H9 (cell line): ENCODE measurements around the gene C12orf50. TPM values are rescaled to one million over a fixed set of nuclear protein-coding genes. Genes with fewer than 3 reads are reported as not detected.

Experiments used
- DNase-seq: peaks from one replicate; pipeline ENCODE4 v3.0.0-alpha.2; 2017
- H2AFZ ChIP-seq: one replicate; pipeline ENCODE4 v1.6.1; 2013; ENCODE audit warnings: mild to moderate bottlenecking, low read length, control low read depth, moderate library complexity
- H2AK5ac ChIP-seq: 2 replicates; pipeline ENCODE4 v1.6.1; 2013; ENCODE audit warnings: low read length, control low read depth, mixed read lengths; ENCODE audit not compliant: insufficient read length
- H2BK120ac ChIP-seq: one replicate; pipeline ENCODE4 v1.6.1; 2013; ENCODE audit warnings: low read depth, mild to moderate bottlenecking, low read length, control low read depth, inconsistent platforms; ENCODE audit not compliant: poor library complexity, severe bottlenecking
- H2BK12ac ChIP-seq: 2 replicates; pipeline ENCODE4 v1.6.1; 2013; ENCODE audit warnings: low read length, control low read depth, mixed read lengths, low read depth; ENCODE audit not compliant: insufficient read length
- H2BK15ac ChIP-seq: 2 replicates; pipeline ENCODE4 v1.6.1; 2013; ENCODE audit warnings: low read depth, low read length, control low read depth
- H2BK20ac ChIP-seq: one replicate; pipeline ENCODE4 v1.6.1; 2013; ENCODE audit warnings: low read depth, mild to moderate bottlenecking, low read length, control low read depth, inconsistent platforms; ENCODE audit not compliant: poor library complexity, severe bottlenecking
- H2BK5ac ChIP-seq: 2 replicates; pipeline ENCODE4 v1.6.1; 2013; ENCODE audit warnings: low read length, control low read depth, mixed read lengths; ENCODE audit not compliant: insufficient read length
- H3K14ac ChIP-seq: 2 replicates; pipeline ENCODE4 v1.6.1; 2013; ENCODE audit warnings: low read length, control low read depth; ENCODE audit not compliant: insufficient read depth
- H3K18ac ChIP-seq: 2 replicates; pipeline ENCODE4 v1.6.1; 2013; ENCODE audit warnings: low read depth, mild to moderate bottlenecking, mixed read lengths, low read length, control low read depth; ENCODE audit not compliant: insufficient read length
- H3K23ac ChIP-seq: 2 replicates; pipeline ENCODE4 v1.6.1; 2013; ENCODE audit warnings: low read length, control low read depth, mixed read lengths, low read depth; ENCODE audit not compliant: insufficient read length
- H3K23me2 ChIP-seq: 2 replicates; pipeline ENCODE4 v1.6.1; 2013; ENCODE audit warnings: low read depth, mild to moderate bottlenecking, mixed read lengths, low read length, control low read depth; ENCODE audit not compliant: insufficient read length, poor library complexity, severe bottlenecking
- H3K27ac ChIP-seq: 2 replicates; pipeline ENCODE4 v1.5.1; 2013; ENCODE audit warnings: low read length, control low read depth, mixed read lengths, low read depth; ENCODE audit not compliant: insufficient read length
- H3K27me3 ChIP-seq: 2 replicates; pipeline ENCODE4 v1.6.1; 2013; ENCODE audit warnings: low read length, control low read depth, inconsistent platforms; ENCODE audit not compliant: insufficient read depth
- H3K4ac ChIP-seq: 2 replicates; pipeline ENCODE4 v1.6.1; 2013; ENCODE audit warnings: low read depth, mild to moderate bottlenecking, control low read depth, inconsistent platforms, low read length, moderate library complexity
- H3K4me1 ChIP-seq: 2 replicates; pipeline ENCODE4 v1.6.1; 2013; ENCODE audit warnings: low read length, control low read depth, inconsistent platforms; ENCODE audit not compliant: insufficient read depth
- H3K4me2 ChIP-seq: 2 replicates; pipeline ENCODE4 v1.6.1; 2013; ENCODE audit warnings: low read length, control low read depth, mixed read lengths; ENCODE audit not compliant: insufficient read length, insufficient read depth
- H3K56ac ChIP-seq: 2 replicates; pipeline ENCODE4 v1.6.1; 2013; ENCODE audit warnings: low read depth, mild to moderate bottlenecking, mixed read lengths, low read length, control low read depth; ENCODE audit not compliant: insufficient read length
- H3K79me1 ChIP-seq: 2 replicates; pipeline ENCODE4 v1.6.1; 2013; ENCODE audit warnings: low read depth, mild to moderate bottlenecking, moderate library complexity, low read length, control low read depth, inconsistent platforms; ENCODE audit not compliant: insufficient read depth, poor library complexity, severe bottlenecking
- H3K79me2 ChIP-seq: 2 replicates; pipeline ENCODE4 v1.6.1; 2013; ENCODE audit warnings: low read length, control low read depth, inconsistent platforms; ENCODE audit not compliant: insufficient read depth
- H3K9ac ChIP-seq: 2 replicates; pipeline ENCODE4 v1.6.1; 2013; ENCODE audit warnings: low read length, control low read depth, mixed read lengths; ENCODE audit not compliant: insufficient read length; ENCODE audit errors: extremely low read depth
- H3K9me3 ChIP-seq: one replicate; pipeline ENCODE4 v1.6.1; 2013; ENCODE audit warnings: low read depth, low read length, inconsistent platforms; ENCODE audit not compliant: control insufficient read depth
- H3T11ph ChIP-seq: one replicate; pipeline ENCODE4 v1.6.1; 2013; ENCODE audit warnings: mild to moderate bottlenecking, low read length, control low read depth, inconsistent platforms
- H4K20me1 ChIP-seq: one replicate; pipeline ENCODE4 v1.6.1; 2013; ENCODE audit not compliant: control insufficient read depth, insufficient read length, insufficient read depth
- H4K5ac ChIP-seq: 2 replicates; pipeline ENCODE4 v1.6.1; 2013; ENCODE audit warnings: low read depth, mild to moderate bottlenecking, mixed read lengths, low read length, control low read depth; ENCODE audit not compliant: insufficient read length
- H4K8ac ChIP-seq: replicated peaks from 2 replicates; pipeline ENCODE4 v1.6.1; 2013; ENCODE audit warnings: low read length, control low read depth, mixed read lengths, low read depth; ENCODE audit not compliant: insufficient read length
- H4K91ac ChIP-seq: 2 replicates; pipeline ENCODE4 v1.6.1; 2013; ENCODE audit warnings: low read depth, mild to moderate bottlenecking, moderate library complexity, mixed read lengths, low read length, control low read depth; ENCODE audit not compliant: insufficient read length
- H3K27ac Mint-ChIP-seq, 3 experiments: 2 replicates in 2 of 3; 3 replicates in 1 of 3; pipeline ENCODE4 v1.8.0; 2020 to 2021; ENCODE audit warnings: mixed read lengths in 3 of 3, mild to moderate bottlenecking in 1 of 3, moderate library complexity in 1 of 3
- H3K27me3 Mint-ChIP-seq: 2 replicates; pipeline ENCODE4 v1.8.0; 2021; ENCODE audit warnings: low read depth, mild to moderate bottlenecking, moderate library complexity, mixed read lengths
- H3K36me3 Mint-ChIP-seq, 3 experiments: 2 replicates in 2 of 3; 3 replicates in 1 of 3; pipeline ENCODE4 v1.8.0; 2020 to 2021; ENCODE audit warnings: low read depth in 3 of 3, mixed read lengths in 3 of 3; ENCODE audit not compliant: insufficient read depth in 1 of 3
- H3K4me1 Mint-ChIP-seq, 2 experiments: 2 replicates each; pipeline ENCODE4 v1.8.0; 2020; ENCODE audit warnings: mixed read lengths in 2 of 2
- H3K4me3 Mint-ChIP-seq, 2 experiments: 2 replicates in 1 of 2; 3 replicates in 1 of 2; pipeline ENCODE4 v1.8.0; 2020 to 2021; ENCODE audit warnings: mild to moderate bottlenecking in 2 of 2, mixed read lengths in 2 of 2, moderate library complexity in 1 of 2
- H3K9me3 Mint-ChIP-seq, 2 experiments: 2 replicates in 1 of 2; 3 replicates in 1 of 2; pipeline ENCODE4 v1.8.0; 2020; ENCODE audit warnings: mild to moderate bottlenecking in 2 of 2, mixed read lengths in 2 of 2, moderate library complexity in 1 of 2
- CTCF ChIP-seq: fragments of 200-600 bp; sonication (generic); conservative IDR thresholded peaks from 3 replicates; pipeline ENCODE4 v1.8.0; 2021; ENCODE audit warnings: antibody characterized with exemption, mild to moderate bottlenecking
- WGBS: extraction: QIAGEN DNeasy Blood & Tissue Kit; methylation state at CpG from one replicate; pipeline ENCODE4 v1.1.7; 2013; ENCODE audit warnings: missing lambda C conversion rate, low lambda C conversion rate, mixed read lengths; ENCODE audit not compliant: insufficient read length; ENCODE audit errors: extremely low coverage; 5-methylcytosine and 5-hydroxymethylcytosine counted together
- total RNA-seq: library from RNA; stranded (reverse); gene quantifications from 2 replicates; pipeline ENCODE4 v1.2.1, GENCODE V29; 2021

The C12orf50 gene
- total RNA-seq, 1 experiment from 2014 or later = 0.17 TPM

- Histone ChIP-seq H3K14ac (no peak overlapping the region), H3K4ac (no peak overlapping the region), H3K56ac (no peak overlapping the region), H3T11ph (no peak overlapping the region), H2BK12ac (no peak overlapping the region), H3K4me1 (no peaks in the 10 kb centered on the region), H4K5ac (no peak overlapping the region), H3K27ac (no peak overlapping the region), H2AFZ (no peak overlapping the region), H3K18ac (no peak overlapping the region), H2BK20ac (no peak overlapping the region), H3K79me2 (no peaks in the 10 kb centered on the region), H3K23me2 (no peaks in the 10 kb centered on the region), H3K79me1 (no peaks in the 10 kb centered on the region), H3K9ac (no peak overlapping the region), H3K9me3 (no peaks in the 10 kb centered on the region), H2BK15ac (no peak overlapping the region), H2AK5ac (no peak overlapping the region), H4K8ac (no peak overlapping the region), H4K20me1 (no peaks in the 10 kb centered on the region), H3K4me2 (no peak overlapping the region), H2BK120ac (no peak overlapping the region), H2BK5ac (no peak overlapping the region), H3K23ac (no peak overlapping the region), H4K91ac (no peak overlapping the region), H3K27me3 (no peaks in the 10 kb centered on the region)
- Mint-ChIP-seq H3K36me3 (peaks cover 3 to 9% (median 3%) of the 10 kb centered on the region in 3 experiments; a peak in 4 of 7 replicates), H3K4me3 (no peak overlapping the region), H3K4me1 (peaks cover 0 to 7% of the 10 kb centered on the region in 2 experiments; a peak in 2 of 4 replicates), H3K9me3 (peaks cover 7 to 17% of the 10 kb centered on the region in 2 experiments; a peak in 4 of 5 replicates), H3K27me3 (no peaks in the 10 kb centered on the region), H3K27ac (no peak overlapping the region; a peak in 1 of 7 replicates)
- no peak for TF ChIP-seq CTCF
- no CpG with 5 or more reads among the region's 3 CpGs for WGBS
- no peak for DNase-seq
Measured at GRCh38 chr12:87975879-87976278, 53.3 kb downstream of the C12orf50 start.
